ENCODE measurements around the gene GRAP.

DNA sequence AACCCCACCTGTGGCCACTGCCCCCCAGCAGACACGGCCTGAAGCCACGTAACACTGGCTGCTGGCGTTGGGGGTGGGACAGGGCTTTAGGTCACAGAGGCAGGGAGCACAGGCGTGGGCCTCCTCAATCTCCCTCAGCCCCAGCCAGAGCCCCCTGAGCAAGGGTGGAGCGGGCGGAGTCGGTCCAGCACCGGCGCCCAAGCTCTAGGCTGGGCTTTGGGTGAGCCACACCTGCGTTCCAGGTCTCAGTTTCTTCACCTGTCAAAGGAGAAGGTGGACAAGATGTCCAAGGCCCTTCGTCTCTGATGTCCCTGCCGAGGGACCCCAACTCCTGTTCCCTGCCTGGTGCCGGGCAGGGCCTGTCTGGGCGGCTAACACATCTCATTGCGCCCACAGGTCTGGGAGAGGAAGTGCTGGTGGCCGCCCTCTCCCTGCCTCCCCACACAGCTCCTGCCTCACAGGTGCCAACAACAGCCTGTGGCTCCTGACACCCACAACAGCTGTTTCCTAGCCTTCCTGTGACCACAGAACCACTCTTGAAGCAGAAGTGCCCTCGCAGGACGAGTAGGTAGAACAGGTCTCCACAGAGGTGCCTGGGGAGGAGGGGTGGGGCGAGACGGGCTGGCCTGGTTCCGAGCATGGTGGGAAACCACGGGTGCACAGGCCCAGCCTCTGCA is 54.2 kb downstream of the GRAP start:
- TF ChIP-seq CTCF (conservative IDR thresholded peaks at IDR 0.05; ENCODE audit: low read depth, low read length) (no peak), EZH2phosphoT487 (IDR thresholded peaks at IDR 0.05; ENCODE audit: borderline replicate concordance, low read length) (no peak), EZH2 (IDR thresholded peaks at IDR 0.05; ENCODE audit: low read length, unreplicated experiment) (no peak)
